IMR-90 (cell line): ENCODE data around the gene AKR1A1. TPM values are rescaled to one million over a fixed set of nuclear protein-coding genes. Genes with fewer than 3 reads are reported as not detected.

Experiments used
- ATAC-seq: fragments of 200-7000 bp; cut with Tn5 transposase; 2 replicates; pipeline ENCODE4 v1.9.1; 2020; ENCODE audit warnings: low read depth, mild to moderate bottlenecking, moderate library complexity
- BruUV-seq: library from RNA; stranded (reverse); fragments of 400-500 nt; replicated peaks from 2 replicates; lab custom pipeline; 2021; lab: Mats Ljungman, UMichigan
- CTCF ChIA-PET: fragments of 300-600 bp; formaldehyde crosslinking; extraction: SDS; loops from one replicate; lab custom pipeline; 2021; ENCODE audit warnings: antibody characterized with exemption; lab: Yijun Ruan, JAX
- POLR2A ChIA-PET: fragments of 300-600 bp; sonication (Branson Sonifier 250); formaldehyde crosslinking; loops from one replicate; lab custom pipeline; 2022; ENCODE audit warnings: antibody characterized with exemption; ENCODE audit not compliant: unreplicated experiment; lab: Charles Lee
- DNase-seq: peaks from one replicate; pipeline ENCODE4 v3.0.0; 2013
- H2AFZ ChIP-seq: replicated peaks from 2 replicates; pipeline ENCODE3; 2013; ENCODE audit warnings: low read length, mild to moderate bottlenecking; ENCODE audit not compliant: poor library complexity
- H2AK5ac ChIP-seq: 2 replicates; pipeline ENCODE4 v1.6.1; 2013; ENCODE audit warnings: low read depth, low read length, inconsistent platforms
- H2AK9ac ChIP-seq: replicated peaks from 2 replicates; pipeline ENCODE3; 2013; ENCODE audit warnings: mild to moderate bottlenecking, low read depth, low read length, moderate library complexity; ENCODE audit not compliant: poor library complexity
- H2BK120ac ChIP-seq: 2 replicates; pipeline ENCODE4 v1.6.1; 2013; ENCODE audit warnings: low read depth, low read length, inconsistent platforms
- H2BK15ac ChIP-seq: 3 replicates; pipeline ENCODE4 v1.6.1; 2013; ENCODE audit warnings: low read depth, low read length, inconsistent platforms
- H2BK20ac ChIP-seq: 2 replicates; pipeline ENCODE4 v1.6.1; 2013; ENCODE audit warnings: low read depth, mild to moderate bottlenecking, inconsistent platforms, low read length, moderate library complexity
- H2BK5ac ChIP-seq: 2 replicates; pipeline ENCODE4 v1.6.1; 2013; ENCODE audit warnings: mild to moderate bottlenecking, low read depth, low read length, inconsistent platforms; ENCODE audit not compliant: poor library complexity, severe bottlenecking
- H3K14ac ChIP-seq: replicated peaks from 2 replicates; pipeline ENCODE4 v1.6.1; 2013; ENCODE audit warnings: low read depth, low read length, inconsistent platforms
- H3K18ac ChIP-seq: 2 replicates; pipeline ENCODE4 v1.6.1; 2013; ENCODE audit warnings: low read depth, low read length, control low read depth
- H3K23ac ChIP-seq: 2 replicates; pipeline ENCODE4 v1.6.1; 2013; ENCODE audit warnings: low read depth, low read length, inconsistent platforms
- H3K27ac ChIP-seq: 2 replicates; pipeline ENCODE4 v1.5.1; 2013; ENCODE audit warnings: mild to moderate bottlenecking, control low read depth, low read length; ENCODE audit not compliant: insufficient read depth
- H3K27me3 ChIP-seq: 2 replicates; pipeline ENCODE4 v1.6.1; 2013; ENCODE audit warnings: low read length; ENCODE audit not compliant: control insufficient read depth, insufficient read depth
- H3K36me3 ChIP-seq: 2 replicates; pipeline ENCODE4 v1.6.1; 2013; ENCODE audit warnings: low read length, mixed read lengths; ENCODE audit not compliant: control insufficient read depth, insufficient read depth
- H3K4ac ChIP-seq: 2 replicates; pipeline ENCODE4 v1.6.1; 2013; ENCODE audit warnings: low read depth, low read length, inconsistent platforms
- H3K4me1 ChIP-seq: 2 replicates; pipeline ENCODE4 v1.6.1; 2013; ENCODE audit warnings: low read length, mixed read lengths; ENCODE audit not compliant: control insufficient read depth, insufficient read depth
- H3K4me2 ChIP-seq: 2 replicates; pipeline ENCODE4 v1.6.1; 2013; ENCODE audit warnings: low read depth, mild to moderate bottlenecking, control low read depth, low read length, moderate library complexity
- H3K4me3 ChIP-seq: 2 replicates; pipeline ENCODE4 v1.5.1; 2013; ENCODE audit warnings: low read depth, mild to moderate bottlenecking, control low read depth, low read length, moderate library complexity; ENCODE audit not compliant: insufficient read depth
- H3K56ac ChIP-seq: 2 replicates; pipeline ENCODE4 v1.6.1; 2013; ENCODE audit warnings: low read length, inconsistent platforms; ENCODE audit not compliant: insufficient read depth; ENCODE audit errors: extremely low read depth
- H3K79me1 ChIP-seq, 2 experiments: 2 replicates each; pipeline ENCODE4 v1.6.1; 2013; ENCODE audit warnings: low read length in 2 of 2, inconsistent platforms in 1 of 2, low read depth in 1 of 2
- H3K9ac ChIP-seq: 2 replicates; pipeline ENCODE4 v1.6.1; 2013; ENCODE audit warnings: low read depth, low read length, control low read depth
- H3K9me1 ChIP-seq: 2 replicates; pipeline ENCODE4 v1.6.1; 2013; ENCODE audit warnings: low read length, inconsistent platforms; ENCODE audit not compliant: insufficient read depth
- H3K9me3 ChIP-seq: 2 replicates; pipeline ENCODE4 v1.6.1; 2013; ENCODE audit warnings: low read length; ENCODE audit not compliant: control insufficient read depth, insufficient read depth
- H4K20me1 ChIP-seq: 2 replicates; pipeline ENCODE4 v1.6.1; 2013; ENCODE audit warnings: low read length, inconsistent platforms; ENCODE audit not compliant: insufficient read depth
- H4K5ac ChIP-seq: 2 replicates; pipeline ENCODE4 v1.6.1; 2013; ENCODE audit warnings: mild to moderate bottlenecking, low read depth, low read length, control low read depth
- H4K8ac ChIP-seq, 2 experiments: 2 replicates each; pipeline ENCODE4 v1.6.1; 2013; ENCODE audit warnings: low read depth in 2 of 2, low read length in 2 of 2, control low read depth in 1 of 2, inconsistent platforms in 1 of 2
- H4K91ac ChIP-seq: 2 replicates; pipeline ENCODE4 v1.6.1; 2013; ENCODE audit warnings: low read depth, low read length, inconsistent platforms; ENCODE audit not compliant: insufficient read depth
- CHD1 ChIP-seq: IDR thresholded peaks from 2 replicates; pipeline ENCODE4 v1.6.1; 2012; ENCODE audit warnings: low read depth, low read length, improper control_type of control experiment
- MAZ ChIP-seq: IDR thresholded peaks from 2 replicates; pipeline ENCODE4 v1.6.1; 2012; ENCODE audit warnings: low read depth, mild to moderate bottlenecking, low read length, improper control_type of control experiment, moderate library complexity, borderline replicate concordance
- RAD21 ChIP-seq: IDR thresholded peaks from 2 replicates; pipeline ENCODE4 v1.6.1; 2012; ENCODE audit warnings: low read length, improper control_type of control experiment
- WGBS, 2 experiments: methylation state at CpG; one replicate each; pipeline versions ENCODE4 v1.1.5 to v1.1.7; 2013; ENCODE audit warnings: missing lambda C conversion rate in 2 of 2; ENCODE audit not compliant: insufficient read length in 1 of 2; ENCODE audit errors: extremely low coverage in 2 of 2; 5-methylcytosine and 5-hydroxymethylcytosine counted together
- dilution Hi-C: fragments of 300-500 bp; cut with HindIII; formaldehyde crosslinking; loops from one replicate; pipeline ENCODE4 v1.14.3; 2018; ENCODE audit warnings: low sequenced_read_pairs; ENCODE audit not compliant: unreplicated experiment
- in situ Hi-C: fragments of 300-500 bp; cut with MboI; formaldehyde crosslinking; loops from 3 replicates; pipeline ENCODE4 v1.14.3; 2019; ENCODE audit warnings: low sequenced_read_pairs, inconsistent platforms, mixed read lengths
- intact Hi-C: fragments of 100-400 bp; cut with micrococcal nuclease; formaldehyde crosslinking; loops from 2 replicates; pipeline ENCODE4 v1.10.0; 2022
- polyA plus RNA-seq, 3 experiments: library from polyadenylated mRNA; depleted of rRNA; stranded (reverse); fragments of >200 nt; gene quantifications; 2 replicates each; pipeline ENCODE4 v1.2.3, GENCODE V29; 2012; ENCODE audit warnings: low replicate concordance in 1 of 3
- total RNA-seq: library from RNA; depleted of rRNA; stranded (reverse); fragments of >200 nt; gene quantifications from 2 replicates; pipeline ENCODE4 v1.2.3, GENCODE V29; 2012
- TF ChIP-seq, protein P1 (sequence below): fragments of 150-350 bp; IDR thresholded peaks from 2 replicates; pipeline ENCODE4 v1.6.1; 2016; ENCODE audit warnings: low read depth, mild to moderate bottlenecking, low read length, moderate library complexity, borderline replicate concordance

The AKR1A1 gene
- total and polyA plus RNA-seq, 2 of the 4 experiments (the other 2 are of a cell fraction), result 141 to 151 TPM

DNA sequence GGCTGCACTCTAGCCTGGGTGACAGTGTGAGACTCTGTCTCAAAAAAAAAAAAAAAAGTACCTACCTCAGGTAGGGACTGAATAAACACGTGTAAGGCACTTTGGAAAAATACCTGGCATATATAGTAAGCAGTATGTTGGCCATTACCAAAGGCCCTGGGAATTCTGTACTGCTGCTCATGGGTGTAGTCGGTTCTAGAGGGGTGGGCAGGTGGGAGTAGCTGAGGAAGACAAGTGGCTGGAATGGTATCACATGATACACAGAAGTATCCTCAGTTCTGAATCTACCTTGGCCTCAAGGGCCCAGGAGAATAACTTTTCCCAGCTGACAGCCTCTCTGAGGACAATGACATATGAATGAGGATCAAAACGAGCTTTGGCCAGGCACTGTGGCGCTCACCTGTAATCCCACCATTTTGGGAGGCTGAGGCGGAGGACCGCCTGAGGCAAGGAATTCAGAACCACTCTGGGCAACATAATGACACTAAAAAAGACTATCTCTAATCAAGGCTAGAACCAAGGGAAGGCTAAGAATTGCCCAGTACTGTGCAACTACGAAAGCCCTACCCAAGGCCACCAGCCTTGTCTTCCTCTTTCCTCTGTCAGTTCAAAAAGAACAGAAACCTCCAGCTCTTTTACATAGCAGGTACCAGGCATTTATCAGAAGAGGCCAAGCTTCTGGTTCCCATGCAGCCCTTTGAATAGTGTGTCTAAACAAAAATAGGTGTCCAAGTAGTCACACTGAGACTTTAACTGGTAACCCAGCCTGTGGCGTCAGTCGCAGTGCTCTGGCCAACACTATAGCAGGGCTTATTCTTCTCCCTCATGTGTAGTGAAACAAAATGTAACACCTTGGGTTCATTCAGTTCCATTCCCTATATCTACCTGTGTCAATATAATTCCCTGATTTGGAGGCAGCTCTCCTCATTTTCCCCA lies 40.3 kb upstream of the AKR1A1 start:
- Histone ChIP-seq H3K4me3 (no peak overlapping the region), H3K36me3 (peaks cover 45% of the 10 kb centered on the region), H3K9me1 (peaks cover 20% of the 10 kb centered on the region), H2AK5ac (no peak overlapping the region), H4K20me1 (peaks cover 36% of the 10 kb centered on the region), H3K56ac (no peak overlapping the region), H3K79me1 (peaks cover 0 to 44% of the 10 kb centered on the region in 2 experiments; a peak in 3 of 4 replicates), H2BK5ac (no peak overlapping the region), H3K27ac (no peak overlapping the region), H2AFZ (no peak overlapping the region), H3K14ac (no peak overlapping the region), H3K23ac (no peak overlapping the region), H3K27me3 (no peaks in the 10 kb centered on the region), H3K4ac (no peak overlapping the region), H3K9me3 (no peaks in the 10 kb centered on the region), H3K4me1 (peaks cover 11% of the 10 kb centered on the region), H3K18ac (no peak overlapping the region), H3K9ac (no peak overlapping the region), H3K4me2 (no peak overlapping the region), H2BK20ac (no peak overlapping the region), H4K91ac (no peak overlapping the region), H4K5ac (no peak overlapping the region), H2AK9ac (peak overlapping the region; percentile 69), H4K8ac (no peak overlapping the region), H2BK15ac (no peak overlapping the region), H2BK120ac (no peak overlapping the region)
- no CpG with 5 or more reads among the region's 9 CpGs for WGBS, 2 experiments
- no peak for ATAC-seq
- TF ChIP-seq RAD21, result no peak
- TF ChIP-seq MAZ, result no peak
- TF ChIP-seq, protein P1, sequence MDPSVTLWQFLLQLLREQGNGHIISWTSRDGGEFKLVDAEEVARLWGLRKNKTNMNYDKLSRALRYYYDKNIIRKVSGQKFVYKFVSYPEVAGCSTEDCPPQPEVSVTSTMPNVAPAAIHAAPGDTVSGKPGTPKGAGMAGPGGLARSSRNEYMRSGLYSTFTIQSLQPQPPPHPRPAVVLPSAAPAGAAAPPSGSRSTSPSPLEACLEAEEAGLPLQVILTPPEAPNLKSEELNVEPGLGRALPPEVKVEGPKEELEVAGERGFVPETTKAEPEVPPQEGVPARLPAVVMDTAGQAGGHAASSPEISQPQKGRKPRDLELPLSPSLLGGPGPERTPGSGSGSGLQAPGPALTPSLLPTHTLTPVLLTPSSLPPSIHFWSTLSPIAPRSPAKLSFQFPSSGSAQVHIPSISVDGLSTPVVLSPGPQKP, result no peak
- no peak for TF ChIP-seq CHD1
- ChIA-PET POLR2A (no interaction called here), CTCF (no interaction called here)
- intact Hi-C loops, result loop anchor here (5.0 kb wide), 1 partner anchor 177 kb away; the partner anchor contains the start of genes GPBP1L1 and TMEM69
- in situ Hi-C loops, result no loop called here
- no peak for DNase-seq
- no TSS peak for BruUV-seq
- dilution Hi-C loops, result no loop called here
